IMR-90 (cell line): Measurements from ENCODE around the gene MACF1. TPM values are rescaled to one million over a fixed set of nuclear protein-coding genes. Genes with fewer than 3 reads are reported as not detected.

Source experiments
- ATAC-seq: fragments of 200-7000 bp; cut with Tn5 transposase; 2 replicates; pipeline ENCODE4 v1.9.1; 2020; ENCODE audit warnings: low read depth, mild to moderate bottlenecking, moderate library complexity
- BruUV-seq: library from RNA; stranded (reverse); fragments of 400-500 nt; replicated peaks from 2 replicates; lab custom pipeline; 2021; lab: Mats Ljungman, UMichigan
- CTCF ChIA-PET: fragments of 300-600 bp; formaldehyde crosslinking; extraction: SDS; loops from one replicate; lab custom pipeline; 2021; ENCODE audit warnings: antibody characterized with exemption; lab: Yijun Ruan, JAX
- POLR2A ChIA-PET: fragments of 300-600 bp; sonication (Branson Sonifier 250); formaldehyde crosslinking; loops from one replicate; lab custom pipeline; 2022; ENCODE audit warnings: antibody characterized with exemption; ENCODE audit not compliant: unreplicated experiment; lab: Charles Lee
- DNase-seq: peaks from one replicate; pipeline ENCODE4 v3.0.0; 2013
- H2AFZ ChIP-seq: replicated peaks from 2 replicates; pipeline ENCODE3; 2013; ENCODE audit warnings: low read length, mild to moderate bottlenecking; ENCODE audit not compliant: poor library complexity
- H2AK5ac ChIP-seq: 2 replicates; pipeline ENCODE4 v1.6.1; 2013; ENCODE audit warnings: low read depth, low read length, inconsistent platforms
- H2AK9ac ChIP-seq: replicated peaks from 2 replicates; pipeline ENCODE3; 2013; ENCODE audit warnings: mild to moderate bottlenecking, low read depth, low read length, moderate library complexity; ENCODE audit not compliant: poor library complexity
- H2BK120ac ChIP-seq: 2 replicates; pipeline ENCODE4 v1.6.1; 2013; ENCODE audit warnings: low read depth, low read length, inconsistent platforms
- H2BK15ac ChIP-seq: 3 replicates; pipeline ENCODE4 v1.6.1; 2013; ENCODE audit warnings: low read depth, low read length, inconsistent platforms
- H2BK20ac ChIP-seq: 2 replicates; pipeline ENCODE4 v1.6.1; 2013; ENCODE audit warnings: low read depth, mild to moderate bottlenecking, inconsistent platforms, low read length, moderate library complexity
- H2BK5ac ChIP-seq: 2 replicates; pipeline ENCODE4 v1.6.1; 2013; ENCODE audit warnings: mild to moderate bottlenecking, low read depth, low read length, inconsistent platforms; ENCODE audit not compliant: poor library complexity, severe bottlenecking
- H3K14ac ChIP-seq: replicated peaks from 2 replicates; pipeline ENCODE4 v1.6.1; 2013; ENCODE audit warnings: low read depth, low read length, inconsistent platforms
- H3K18ac ChIP-seq: 2 replicates; pipeline ENCODE4 v1.6.1; 2013; ENCODE audit warnings: low read depth, low read length, control low read depth
- H3K23ac ChIP-seq: 2 replicates; pipeline ENCODE4 v1.6.1; 2013; ENCODE audit warnings: low read depth, low read length, inconsistent platforms
- H3K27ac ChIP-seq: 2 replicates; pipeline ENCODE4 v1.5.1; 2013; ENCODE audit warnings: mild to moderate bottlenecking, control low read depth, low read length; ENCODE audit not compliant: insufficient read depth
- H3K27me3 ChIP-seq: 2 replicates; pipeline ENCODE4 v1.6.1; 2013; ENCODE audit warnings: low read length; ENCODE audit not compliant: control insufficient read depth, insufficient read depth
- H3K36me3 ChIP-seq: 2 replicates; pipeline ENCODE4 v1.6.1; 2013; ENCODE audit warnings: low read length, mixed read lengths; ENCODE audit not compliant: control insufficient read depth, insufficient read depth
- H3K4ac ChIP-seq: 2 replicates; pipeline ENCODE4 v1.6.1; 2013; ENCODE audit warnings: low read depth, low read length, inconsistent platforms
- H3K4me1 ChIP-seq: 2 replicates; pipeline ENCODE4 v1.6.1; 2013; ENCODE audit warnings: low read length, mixed read lengths; ENCODE audit not compliant: control insufficient read depth, insufficient read depth
- H3K4me2 ChIP-seq: 2 replicates; pipeline ENCODE4 v1.6.1; 2013; ENCODE audit warnings: low read depth, mild to moderate bottlenecking, control low read depth, low read length, moderate library complexity
- H3K4me3 ChIP-seq: 2 replicates; pipeline ENCODE4 v1.5.1; 2013; ENCODE audit warnings: low read depth, mild to moderate bottlenecking, control low read depth, low read length, moderate library complexity; ENCODE audit not compliant: insufficient read depth
- H3K56ac ChIP-seq: 2 replicates; pipeline ENCODE4 v1.6.1; 2013; ENCODE audit warnings: low read length, inconsistent platforms; ENCODE audit not compliant: insufficient read depth; ENCODE audit errors: extremely low read depth
- H3K79me1 ChIP-seq, 2 experiments: 2 replicates each; pipeline ENCODE4 v1.6.1; 2013; ENCODE audit warnings: low read length in 2 of 2, inconsistent platforms in 1 of 2, low read depth in 1 of 2
- H3K9ac ChIP-seq: 2 replicates; pipeline ENCODE4 v1.6.1; 2013; ENCODE audit warnings: low read depth, low read length, control low read depth
- H3K9me1 ChIP-seq: 2 replicates; pipeline ENCODE4 v1.6.1; 2013; ENCODE audit warnings: low read length, inconsistent platforms; ENCODE audit not compliant: insufficient read depth
- H3K9me3 ChIP-seq: 2 replicates; pipeline ENCODE4 v1.6.1; 2013; ENCODE audit warnings: low read length; ENCODE audit not compliant: control insufficient read depth, insufficient read depth
- H4K20me1 ChIP-seq: 2 replicates; pipeline ENCODE4 v1.6.1; 2013; ENCODE audit warnings: low read length, inconsistent platforms; ENCODE audit not compliant: insufficient read depth
- H4K5ac ChIP-seq: 2 replicates; pipeline ENCODE4 v1.6.1; 2013; ENCODE audit warnings: mild to moderate bottlenecking, low read depth, low read length, control low read depth
- H4K8ac ChIP-seq, 2 experiments: 2 replicates each; pipeline ENCODE4 v1.6.1; 2013; ENCODE audit warnings: low read depth in 2 of 2, low read length in 2 of 2, control low read depth in 1 of 2, inconsistent platforms in 1 of 2
- H4K91ac ChIP-seq: 2 replicates; pipeline ENCODE4 v1.6.1; 2013; ENCODE audit warnings: low read depth, low read length, inconsistent platforms; ENCODE audit not compliant: insufficient read depth
- BHLHE40 ChIP-seq: fragments of 150-350 bp; IDR thresholded peaks from 2 replicates; pipeline ENCODE4 v1.6.1; 2016; ENCODE audit warnings: mild to moderate bottlenecking, low read depth, low read length
- CEBPB ChIP-seq: IDR thresholded peaks from 2 replicates; pipeline ENCODE4 v1.6.1; 2012; ENCODE audit warnings: low read depth, low read length, improper control_type of control experiment
- CHD1 ChIP-seq: IDR thresholded peaks from 2 replicates; pipeline ENCODE4 v1.6.1; 2012; ENCODE audit warnings: low read depth, low read length, improper control_type of control experiment
- MAFK ChIP-seq: IDR thresholded peaks from 2 replicates; pipeline ENCODE4 v1.6.1; 2012; ENCODE audit warnings: low read depth, low read length, improper control_type of control experiment
- MAZ ChIP-seq: IDR thresholded peaks from 2 replicates; pipeline ENCODE4 v1.6.1; 2012; ENCODE audit warnings: low read depth, mild to moderate bottlenecking, low read length, improper control_type of control experiment, moderate library complexity, borderline replicate concordance
- MXI1 ChIP-seq: IDR thresholded peaks from 2 replicates; pipeline ENCODE4 v1.6.1; 2012; ENCODE audit warnings: low read depth, mild to moderate bottlenecking, low read length, moderate library complexity, borderline replicate concordance
- NFE2L2 ChIP-seq: fragments of 150-350 bp; IDR thresholded peaks from 2 replicates; pipeline ENCODE4 v1.6.1; 2016; ENCODE audit warnings: low read depth, mild to moderate bottlenecking, low read length
- POLR2A ChIP-seq: IDR thresholded peaks from 2 replicates; pipeline ENCODE4 v1.6.1; 2012; ENCODE audit warnings: mild to moderate bottlenecking, low read depth, low read length
- RAD21 ChIP-seq: IDR thresholded peaks from 2 replicates; pipeline ENCODE4 v1.6.1; 2012; ENCODE audit warnings: low read length, improper control_type of control experiment
- SMC3 ChIP-seq: fragments of 150-350 bp; IDR thresholded peaks from 2 replicates; pipeline ENCODE4 v1.6.1; 2016; ENCODE audit warnings: low read depth, mild to moderate bottlenecking, antibody characterized with exemption, low read length, moderate library complexity
- WGBS, 2 experiments: methylation state at CpG; one replicate each; pipeline versions ENCODE4 v1.1.5 to v1.1.7; 2013; ENCODE audit warnings: missing lambda C conversion rate in 2 of 2; ENCODE audit not compliant: insufficient read length in 1 of 2; ENCODE audit errors: extremely low coverage in 2 of 2; 5-methylcytosine and 5-hydroxymethylcytosine counted together
- dilution Hi-C: fragments of 300-500 bp; cut with HindIII; formaldehyde crosslinking; loops from one replicate; pipeline ENCODE4 v1.14.3; 2018; ENCODE audit warnings: low sequenced_read_pairs; ENCODE audit not compliant: unreplicated experiment
- in situ Hi-C: fragments of 300-500 bp; cut with MboI; formaldehyde crosslinking; loops from 3 replicates; pipeline ENCODE4 v1.14.3; 2019; ENCODE audit warnings: low sequenced_read_pairs, inconsistent platforms, mixed read lengths
- intact Hi-C: fragments of 100-400 bp; cut with micrococcal nuclease; formaldehyde crosslinking; loops from 2 replicates; pipeline ENCODE4 v1.10.0; 2022
- polyA plus RNA-seq, 3 experiments: library from polyadenylated mRNA; depleted of rRNA; stranded (reverse); fragments of >200 nt; gene quantifications; 2 replicates each; pipeline ENCODE4 v1.2.3, GENCODE V29; 2012; ENCODE audit warnings: low replicate concordance in 1 of 3
- total RNA-seq: library from RNA; depleted of rRNA; stranded (reverse); fragments of >200 nt; gene quantifications from 2 replicates; pipeline ENCODE4 v1.2.3, GENCODE V29; 2012
- TF ChIP-seq, protein P1 (sequence below): fragments of 150-350 bp; IDR thresholded peaks from 2 replicates; pipeline ENCODE4 v1.6.1; 2017; ENCODE audit warnings: mild to moderate bottlenecking, antibody characterized with exemption, low read length, low read depth
- TF ChIP-seq, protein P2 (sequence below): fragments of 150-350 bp; IDR thresholded peaks from 2 replicates; pipeline ENCODE4 v1.6.1; 2016; ENCODE audit warnings: low read depth, mild to moderate bottlenecking, low read length, moderate library complexity, borderline replicate concordance

The MACF1 gene
- total and polyA plus RNA-seq, 2 of the 4 experiments (the other 2 are of a cell fraction): 67.6 to 369 TPM

DNA sequence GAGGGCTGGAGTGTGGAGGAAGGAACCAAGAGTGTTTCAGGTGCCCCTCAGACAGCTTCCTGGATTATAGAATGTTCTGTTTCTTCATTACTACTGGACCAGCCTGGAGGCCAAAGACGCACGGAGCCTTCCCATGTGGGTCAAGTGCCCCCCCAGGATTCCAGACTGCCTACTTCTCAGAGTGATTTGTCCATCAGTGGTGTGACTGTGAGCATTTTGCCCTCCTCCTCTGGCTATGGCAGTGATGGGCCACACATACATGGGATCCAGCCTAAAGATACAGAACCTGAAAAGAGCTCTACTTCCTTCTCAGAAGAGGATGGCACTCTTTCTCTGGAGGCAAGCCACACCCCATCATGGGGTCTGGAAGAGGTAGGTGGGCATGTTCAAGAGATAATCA, 64.9 kb downstream of the MACF1 start:
- dilution Hi-C loops (no loop called here), in situ Hi-C loops (no loop called here), intact Hi-C loops (no loop called here)
- ChIA-PET CTCF (no interaction called here), POLR2A (no interaction called here)
- Histone ChIP-seq H3K9ac (peak overlapping the region; percentile 55), H3K27me3 (no peaks in the 10 kb centered on the region), H4K20me1 (peaks cover 79% of the 10 kb centered on the region), H2AK5ac (peak overlapping the region; percentile 14; the same call in 1 of the 2 replicates), H3K79me1 (peaks cover 39 to 81% of the 10 kb centered on the region in 2 experiments), H4K8ac (peak overlapping the region in 1 of 2 experiments; percentile 70; a peak in 2 of 4 replicates), H2AFZ (no peak overlapping the region), H3K9me3 (no peaks in the 10 kb centered on the region), H3K4me3 (no peak overlapping the region), H3K14ac (peak overlapping the region; percentile 76), H3K18ac (peak overlapping the region; percentile 6; the same call in 1 of the 2 replicates), H4K91ac (peak overlapping the region; percentile 48), H3K36me3 (peaks cover 5% of the 10 kb centered on the region), H3K27ac (peak overlapping the region; percentile 42; the same call in 1 of the 2 replicates), H2BK20ac (peak overlapping the region; percentile 48; the same call in 1 of the 2 replicates), H3K9me1 (peaks cover 31% of the 10 kb centered on the region), H4K5ac (peak overlapping the region; percentile 58), H2BK120ac (peak overlapping the region; percentile 49), H3K4me1 (peaks cover 19% of the 10 kb centered on the region), H2BK15ac (peak overlapping the region; percentile 22; the same call in 1 of the 3 replicates), H3K23ac (peak overlapping the region; percentile 61; the same call in 1 of the 2 replicates), H2AK9ac (peak overlapping the region; percentile 67), H3K56ac (no peak overlapping the region; the same call in 1 of the 2 replicates), H3K4me2 (peak overlapping the region; percentile 74), H3K4ac (peak overlapping the region; percentile 75), H2BK5ac (peak overlapping the region; percentile 60)
- ATAC-seq (no peak), DNase-seq (no peak)
- TF ChIP-seq, protein P1, sequence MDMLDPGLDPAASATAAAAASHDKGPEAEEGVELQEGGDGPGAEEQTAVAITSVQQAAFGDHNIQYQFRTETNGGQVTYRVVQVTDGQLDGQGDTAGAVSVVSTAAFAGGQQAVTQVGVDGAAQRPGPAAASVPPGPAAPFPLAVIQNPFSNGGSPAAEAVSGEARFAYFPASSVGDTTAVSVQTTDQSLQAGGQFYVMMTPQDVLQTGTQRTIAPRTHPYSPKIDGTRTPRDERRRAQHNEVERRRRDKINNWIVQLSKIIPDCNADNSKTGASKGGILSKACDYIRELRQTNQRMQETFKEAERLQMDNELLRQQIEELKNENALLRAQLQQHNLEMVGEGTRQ: no peak
- TF ChIP-seq RAD21 (no peak), CHD1 (no peak), MAFK (no peak), CEBPB (no peak), SMC3 (no peak), BHLHE40 (no peak), POLR2A (no peak), MAZ (no peak), MXI1 (no peak), NFE2L2 (no peak)
- TF ChIP-seq, protein P2, sequence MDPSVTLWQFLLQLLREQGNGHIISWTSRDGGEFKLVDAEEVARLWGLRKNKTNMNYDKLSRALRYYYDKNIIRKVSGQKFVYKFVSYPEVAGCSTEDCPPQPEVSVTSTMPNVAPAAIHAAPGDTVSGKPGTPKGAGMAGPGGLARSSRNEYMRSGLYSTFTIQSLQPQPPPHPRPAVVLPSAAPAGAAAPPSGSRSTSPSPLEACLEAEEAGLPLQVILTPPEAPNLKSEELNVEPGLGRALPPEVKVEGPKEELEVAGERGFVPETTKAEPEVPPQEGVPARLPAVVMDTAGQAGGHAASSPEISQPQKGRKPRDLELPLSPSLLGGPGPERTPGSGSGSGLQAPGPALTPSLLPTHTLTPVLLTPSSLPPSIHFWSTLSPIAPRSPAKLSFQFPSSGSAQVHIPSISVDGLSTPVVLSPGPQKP: no peak
- no TSS peak for BruUV-seq
- WGBS, 2 experiments: no CpG with 5 or more reads among the region's 2 CpGs
